Osteocyte (in vitro differentiated cells): Measurements from ENCODE around the gene XYLT1. TPM values are rescaled to one million over a fixed set of nuclear protein-coding genes. Genes with fewer than 3 reads are reported as not detected.

ENCODE experiments used
- DNase-seq: peaks from one replicate; pipeline ENCODE4 v3.0.0; 2021; ENCODE audit warnings: mixed read lengths; ENCODE audit not compliant: unreplicated experiment; ENCODE audit errors: extremely low spot score
- H3K27ac Mint-ChIP-seq: one replicate; pipeline ENCODE4 v1.8.0; 2021; ENCODE audit warnings: mild to moderate bottlenecking, mixed read lengths; ENCODE audit not compliant: unreplicated experiment
- H3K27me3 Mint-ChIP-seq: one replicate; pipeline ENCODE4 v1.8.0; 2021; ENCODE audit warnings: mixed read lengths; ENCODE audit not compliant: unreplicated experiment
- H3K36me3 Mint-ChIP-seq: one replicate; pipeline ENCODE4 v1.8.0; 2021; ENCODE audit warnings: mixed read lengths; ENCODE audit not compliant: unreplicated experiment
- H3K4me1 Mint-ChIP-seq: one replicate; pipeline ENCODE4 v1.8.0; 2021; ENCODE audit warnings: mixed read lengths; ENCODE audit not compliant: unreplicated experiment
- H3K4me3 Mint-ChIP-seq: one replicate; pipeline ENCODE4 v1.8.0; 2021; ENCODE audit warnings: mild to moderate bottlenecking, moderate library complexity, mixed read lengths; ENCODE audit not compliant: unreplicated experiment
- H3K9me3 Mint-ChIP-seq: one replicate; pipeline ENCODE4 v1.8.0; 2021; ENCODE audit warnings: mixed read lengths; ENCODE audit not compliant: unreplicated experiment
- total RNA-seq: library from RNA; stranded (reverse); gene quantifications from 2 replicates; pipeline ENCODE4 v1.2.1, GENCODE V29; 2021
- TF ChIP-seq, protein P1 (sequence below): fragments of 200-600 bp; sonication (generic); IDR thresholded peaks from 2 replicates; pipeline ENCODE4 v1.5.0; 2021; ENCODE audit warnings: antibody characterized with exemption, mild to moderate bottlenecking, moderate library complexity

The XYLT1 gene
- total RNA-seq, 1 donor from 2014 or later, result 11.1 TPM

GRCh38 chr16:17391715-17392114 lies 79.0 kb downstream of the XYLT1 start:
- Mint-ChIP-seq H3K27me3 (no peaks in the 10 kb centered on the region), H3K4me3 (no peak overlapping the region), H3K4me1 (peaks cover 21% of the 10 kb centered on the region), H3K27ac (no peak overlapping the region), H3K9me3 (no peaks in the 10 kb centered on the region), H3K36me3 (no peaks in the 10 kb centered on the region)
- no peak for DNase-seq
- TF ChIP-seq, protein P1, sequence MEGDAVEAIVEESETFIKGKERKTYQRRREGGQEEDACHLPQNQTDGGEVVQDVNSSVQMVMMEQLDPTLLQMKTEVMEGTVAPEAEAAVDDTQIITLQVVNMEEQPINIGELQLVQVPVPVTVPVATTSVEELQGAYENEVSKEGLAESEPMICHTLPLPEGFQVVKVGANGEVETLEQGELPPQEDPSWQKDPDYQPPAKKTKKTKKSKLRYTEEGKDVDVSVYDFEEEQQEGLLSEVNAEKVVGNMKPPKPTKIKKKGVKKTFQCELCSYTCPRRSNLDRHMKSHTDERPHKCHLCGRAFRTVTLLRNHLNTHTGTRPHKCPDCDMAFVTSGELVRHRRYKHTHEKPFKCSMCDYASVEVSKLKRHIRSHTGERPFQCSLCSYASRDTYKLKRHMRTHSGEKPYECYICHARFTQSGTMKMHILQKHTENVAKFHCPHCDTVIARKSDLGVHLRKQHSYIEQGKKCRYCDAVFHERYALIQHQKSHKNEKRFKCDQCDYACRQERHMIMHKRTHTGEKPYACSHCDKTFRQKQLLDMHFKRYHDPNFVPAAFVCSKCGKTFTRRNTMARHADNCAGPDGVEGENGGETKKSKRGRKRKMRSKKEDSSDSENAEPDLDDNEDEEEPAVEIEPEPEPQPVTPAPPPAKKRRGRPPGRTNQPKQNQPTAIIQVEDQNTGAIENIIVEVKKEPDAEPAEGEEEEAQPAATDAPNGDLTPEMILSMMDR, result no peak

GRCh38 chr16:17389384-17389783 lies 81.4 kb downstream of the XYLT1 start:
- Mint-ChIP-seq H3K9me3 (no peaks in the 10 kb centered on the region), H3K27me3 (no peaks in the 10 kb centered on the region), H3K4me3 (no peak overlapping the region), H3K36me3 (no peaks in the 10 kb centered on the region), H3K27ac (no peak overlapping the region), H3K4me1 (peaks cover 20% of the 10 kb centered on the region)
- TF ChIP-seq, protein P1, result no peak
- no peak for DNase-seq

GRCh38 chr16:17387256-17387655 lies 83.5 kb downstream of the XYLT1 start:
- peaks cover 14% of the 10 kb centered on the region for H3K4me1 Mint-ChIP-seq
- no peaks in the 10 kb centered on the region for H3K27me3 Mint-ChIP-seq
- H3K27ac Mint-ChIP-seq, result no peak overlapping the region
- no peaks in the 10 kb centered on the region for H3K9me3 Mint-ChIP-seq
- no peak for DNase-seq
- no peaks in the 10 kb centered on the region for H3K36me3 Mint-ChIP-seq
- no peak overlapping the region for H3K4me3 Mint-ChIP-seq
- TF ChIP-seq, protein P1, result no peak

DNA sequence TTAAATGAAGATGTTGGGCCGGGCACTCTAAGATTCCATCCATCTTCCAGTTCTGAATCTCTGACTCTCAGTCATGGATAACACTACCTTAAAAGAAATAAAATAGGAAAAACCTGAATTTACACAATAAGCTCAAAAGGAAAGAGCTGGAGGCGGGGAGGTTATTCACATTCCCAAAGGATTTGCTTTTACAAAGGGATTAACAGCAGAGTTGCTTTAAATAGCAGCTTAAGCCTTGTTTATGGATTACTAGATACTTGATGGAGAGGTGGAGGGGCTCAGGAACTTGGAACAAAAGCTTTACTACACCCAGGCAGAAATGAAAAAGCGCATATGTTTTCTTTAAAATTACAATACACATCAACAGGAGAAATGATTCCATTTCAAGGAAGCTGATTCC lies 84.5 kb downstream of the XYLT1 start:
- DNase-seq, result no peak
- Mint-ChIP-seq H3K27me3 (no peaks in the 10 kb centered on the region), H3K4me1 (peaks cover 9% of the 10 kb centered on the region), H3K27ac (no peak overlapping the region), H3K36me3 (no peaks in the 10 kb centered on the region), H3K4me3 (no peak overlapping the region), H3K9me3 (no peaks in the 10 kb centered on the region)
- TF ChIP-seq, protein P1, result no peak

- Mint-ChIP-seq H3K27me3 (no peaks in the 10 kb centered on the region), H3K4me1 (peaks cover 6% of the 10 kb centered on the region), H3K27ac (no peak overlapping the region), H3K9me3 (no peaks in the 10 kb centered on the region), H3K36me3 (no peaks in the 10 kb centered on the region), H3K4me3 (no peak overlapping the region)
- no peak for DNase-seq
- TF ChIP-seq, protein P1, result no peak
Observed at GRCh38 chr16:17384471-17384870, 86.3 kb downstream of the XYLT1 start.
